ENCODE data around the gene CDH13.

CDH13 gene

GRCh38 chr16:83113811-83114210 is 487.0 kb downstream of the CDH13 start:
- no peaks in the 10 kb centered on the region for H3K36me3 Mint-ChIP-seq (ENCODE audit: low read depth)
- H3K9me3 Mint-ChIP-seq = no peaks in the 10 kb centered on the region
- H3K27me3 Mint-ChIP-seq (ENCODE audit: low read depth, poor library complexity) = peaks cover 22% of the 10 kb centered on the region
- no peak for DNase-seq
- H3K4me1 Mint-ChIP-seq = peaks cover 15% of the 10 kb centered on the region
- TF ChIP-seq, protein P1, sequence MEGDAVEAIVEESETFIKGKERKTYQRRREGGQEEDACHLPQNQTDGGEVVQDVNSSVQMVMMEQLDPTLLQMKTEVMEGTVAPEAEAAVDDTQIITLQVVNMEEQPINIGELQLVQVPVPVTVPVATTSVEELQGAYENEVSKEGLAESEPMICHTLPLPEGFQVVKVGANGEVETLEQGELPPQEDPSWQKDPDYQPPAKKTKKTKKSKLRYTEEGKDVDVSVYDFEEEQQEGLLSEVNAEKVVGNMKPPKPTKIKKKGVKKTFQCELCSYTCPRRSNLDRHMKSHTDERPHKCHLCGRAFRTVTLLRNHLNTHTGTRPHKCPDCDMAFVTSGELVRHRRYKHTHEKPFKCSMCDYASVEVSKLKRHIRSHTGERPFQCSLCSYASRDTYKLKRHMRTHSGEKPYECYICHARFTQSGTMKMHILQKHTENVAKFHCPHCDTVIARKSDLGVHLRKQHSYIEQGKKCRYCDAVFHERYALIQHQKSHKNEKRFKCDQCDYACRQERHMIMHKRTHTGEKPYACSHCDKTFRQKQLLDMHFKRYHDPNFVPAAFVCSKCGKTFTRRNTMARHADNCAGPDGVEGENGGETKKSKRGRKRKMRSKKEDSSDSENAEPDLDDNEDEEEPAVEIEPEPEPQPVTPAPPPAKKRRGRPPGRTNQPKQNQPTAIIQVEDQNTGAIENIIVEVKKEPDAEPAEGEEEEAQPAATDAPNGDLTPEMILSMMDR (IDR thresholded peaks at IDR 0.05) = no peak
- no peak overlapping the region for H3K4me3 Mint-ChIP-seq
- H3K27ac Mint-ChIP-seq = no peak overlapping the region

GRCh38 chr16:83115491-83116232 is 488.9 kb downstream of the CDH13 start:
- TF ChIP-seq, protein P1 (IDR thresholded peaks at IDR 0.05) = no peak
- H3K4me1 Mint-ChIP-seq = peaks cover 15% of the 10 kb centered on the region
- no peaks in the 10 kb centered on the region for H3K36me3 Mint-ChIP-seq (ENCODE audit: low read depth)
- no peak for DNase-seq
- no peak overlapping the region for H3K4me3 Mint-ChIP-seq
- no peak overlapping the region for H3K27ac Mint-ChIP-seq
- H3K27me3 Mint-ChIP-seq (ENCODE audit: low read depth, poor library complexity) = peaks cover 18% of the 10 kb centered on the region
- no peaks in the 10 kb centered on the region for H3K9me3 Mint-ChIP-seq

- H3K27ac Mint-ChIP-seq = no peak overlapping the region
- no peaks in the 10 kb centered on the region for H3K9me3 Mint-ChIP-seq
- TF ChIP-seq, protein P1 (IDR thresholded peaks at IDR 0.05) = no peak
- H3K4me1 Mint-ChIP-seq = peaks cover 15% of the 10 kb centered on the region
- H3K27me3 Mint-ChIP-seq (ENCODE audit: low read depth, poor library complexity) = peaks cover 18% of the 10 kb centered on the region
- H3K36me3 Mint-ChIP-seq (ENCODE audit: low read depth) = no peaks in the 10 kb centered on the region
- no peak for DNase-seq
- H3K4me3 Mint-ChIP-seq = no peak overlapping the region
Observed at GRCh38 chr16:83116274-83116892, 489.6 kb downstream of the CDH13 start.

- TF ChIP-seq, protein P1 (IDR thresholded peaks at IDR 0.05) = no peak
- Mint-ChIP-seq H3K4me1 (peaks cover 13% of the 10 kb centered on the region), H3K4me3 (no peak overlapping the region), H3K27me3 (ENCODE audit: low read depth, poor library complexity) (peaks cover 17% of the 10 kb centered on the region), H3K36me3 (ENCODE audit: low read depth) (no peaks in the 10 kb centered on the region), H3K27ac (no peak overlapping the region), H3K9me3 (no peaks in the 10 kb centered on the region)
- no peak for DNase-seq
Observed at GRCh38 chr16:83117810-83118209, 491.0 kb downstream of the CDH13 start.

DNA sequence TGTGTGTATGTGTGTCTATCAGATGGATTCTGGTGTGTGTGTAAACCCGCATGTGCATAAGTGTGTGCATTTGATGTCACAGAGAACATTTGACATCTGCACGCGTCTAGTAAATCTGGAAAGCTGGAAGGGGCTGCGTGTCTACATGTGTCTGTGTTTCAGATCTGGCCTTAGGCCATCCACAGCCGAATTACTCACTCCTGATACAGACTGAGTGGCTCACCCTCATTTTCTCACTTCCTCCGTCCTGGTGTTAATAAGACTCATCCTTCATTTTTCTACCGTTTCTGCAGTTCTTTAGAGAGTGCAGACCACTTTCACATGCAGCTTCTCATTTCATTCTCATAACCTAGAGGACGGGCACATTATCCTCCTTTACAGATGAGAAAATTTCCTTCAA is 491.6 kb downstream of the CDH13 start:
- H3K36me3 Mint-ChIP-seq (ENCODE audit: low read depth) = no peaks in the 10 kb centered on the region

More for the DNA sequence above, 491.6 kb downstream of the CDH13 start:
- peaks cover 16% of the 10 kb centered on the region for H3K27me3 Mint-ChIP-seq (ENCODE audit: low read depth, poor library complexity)
- H3K4me1 Mint-ChIP-seq = peaks cover 10% of the 10 kb centered on the region
- no peak overlapping the region for H3K4me3 Mint-ChIP-seq
- DNase-seq = no peak
- H3K9me3 Mint-ChIP-seq = no peaks in the 10 kb centered on the region
- no peak overlapping the region for H3K27ac Mint-ChIP-seq
- TF ChIP-seq, protein P1 (IDR thresholded peaks at IDR 0.05) = no peak

All from nephron progenitor cell (in vitro differentiated cells).